Non-pigmented ciliary epithelial cell (primary cell): ENCODE measurements around the gene EPS15.
"Not testable (repeated sequence)": the region's sequence is repeated elsewhere in the genome, so short reads cannot be mapped to it uniquely, and the experiment has no call there.

Experiments
- DNase-seq: peaks from one replicate; pipeline ENCODE4 v3.0.0-alpha.2; 2010; ENCODE audit warnings: low read depth

Gene EPS15

GRCh38 chr1:51423073-51423821 is 95.8 kb downstream of the EPS15 start:
- DNase-seq = no peak

- no peak for DNase-seq
These were observed 96.5 kb downstream of the EPS15 start for GRCh38 chr1:51422367-51423072.

GRCh38 chr1:51421964-51422363 is 97.1 kb downstream of the EPS15 start:
- peak; percentile 24 for DNase-seq

- DNase-seq = no peak
These were observed 98.0 kb downstream of the EPS15 start for GRCh38 chr1:51420867-51421627.

GRCh38 chr1:51418384-51418959 is 100.6 kb downstream of the EPS15 start:
- no peak for DNase-seq

GRCh38 chr1:51417496-51418383 is 101.3 kb downstream of the EPS15 start:
- DNase-seq = peak; percentile 55

- DNase-seq = no peak
These were observed 102.2 kb downstream of the EPS15 start for GRCh38 chr1:51416910-51417309.

GRCh38 chr1:51415963-51416362 is 103.1 kb downstream of the EPS15 start:
- DNase-seq = no peak

- no peak for DNase-seq
These were observed 104.3 kb downstream of the EPS15 start for GRCh38 chr1:51414811-51415210.

- DNase-seq = not testable (repeated sequence)
These were observed 107.2 kb downstream of the EPS15 start for GRCh38 chr1:51411820-51412219.

- DNase-seq = peak; percentile 36
These were observed 108.3 kb downstream of the EPS15 start for GRCh38 chr1:51410568-51411460.

GRCh38 chr1:51409755-51410541 is 109.1 kb downstream of the EPS15 start:
- not testable (repeated sequence) for DNase-seq

GRCh38 chr1:51392241-51392640 is 126.8 kb downstream of the EPS15 start:
- DNase-seq = no peak

- not testable (repeated sequence) for DNase-seq
These were observed 128.4 kb downstream of the EPS15 start for GRCh38 chr1:51390641-51391040.

- not testable (repeated sequence) for DNase-seq
These were observed 131.8 kb downstream of the EPS15 start for GRCh38 chr1:51387288-51387687.

- DNase-seq = not testable (repeated sequence)
These were observed 132.8 kb downstream of the EPS15 start for GRCh38 chr1:51386259-51386658.

- no peak for DNase-seq
These were observed 133.3 kb downstream of the EPS15 start for GRCh38 chr1:51385776-51386175.

- DNase-seq = no peak
These were observed 137.1 kb downstream of the EPS15 start for GRCh38 chr1:51381964-51382363.

GRCh38 chr1:51380936-51381335 is 138.1 kb downstream of the EPS15 start:
- no peak for DNase-seq
